ENCODE results near the gene GLRX.

Gene GLRX

DNA sequence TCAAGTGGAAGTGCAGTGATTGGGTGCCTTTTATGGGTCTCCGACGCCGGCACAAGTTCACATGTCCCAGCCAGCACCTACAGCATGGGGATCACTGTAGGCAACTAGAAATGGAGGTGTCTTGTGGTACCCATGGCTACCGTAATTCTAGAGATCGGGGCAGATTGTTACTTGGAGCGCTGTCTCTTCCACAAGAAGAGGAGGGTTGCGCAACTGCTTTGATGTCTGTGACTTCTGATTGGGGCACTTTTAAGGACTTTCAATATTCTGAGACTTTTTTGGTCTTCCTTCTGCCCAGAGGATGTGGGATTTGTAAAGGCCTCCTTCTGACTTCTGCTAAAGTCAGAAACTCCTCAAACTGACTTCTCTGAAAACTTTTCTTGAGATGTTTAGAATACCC lies 41.9 kb downstream of the GLRX start:
- DNase-seq (ENCODE audit: low read depth) = no peak

GRCh38 chr5:95779611-95780010 lies 42.9 kb downstream of the GLRX start:
- DNase-seq (ENCODE audit: low read depth) = no peak

DNA sequence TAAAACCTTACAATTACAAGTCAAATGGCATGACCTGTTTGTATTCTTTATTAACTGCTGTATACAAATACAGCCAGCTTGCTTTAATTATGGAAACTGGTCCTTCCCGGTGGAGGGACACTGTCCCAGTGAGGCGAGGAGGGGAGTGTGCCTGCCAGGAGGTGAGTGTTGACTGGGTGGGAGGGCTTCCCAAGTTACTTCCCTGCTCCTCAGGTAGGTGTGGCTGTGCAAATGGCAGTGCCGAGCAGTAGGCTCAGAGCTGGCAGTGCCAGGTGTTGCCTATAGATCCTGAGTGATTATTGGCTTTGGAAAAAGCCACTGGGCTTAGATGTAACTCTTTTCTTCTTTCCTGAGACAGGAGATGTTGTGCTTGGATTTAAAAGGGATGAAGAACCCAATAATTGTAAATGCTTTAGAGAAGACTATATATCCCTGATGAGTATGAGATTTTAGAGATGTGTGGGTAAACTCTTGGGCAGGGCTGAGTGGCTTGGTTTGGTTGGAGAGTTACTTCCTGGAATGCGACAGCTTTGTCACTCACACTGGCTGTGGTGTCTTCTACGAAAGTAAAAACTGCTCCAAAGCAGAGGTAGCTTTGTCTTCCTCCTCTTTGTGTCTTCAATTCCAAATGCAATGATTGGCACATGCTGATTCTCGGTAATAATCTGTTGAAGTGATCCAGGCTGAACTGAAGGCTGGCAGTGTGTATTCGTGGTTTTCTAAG lies 43.7 kb downstream of the GLRX start:
- no peak for DNase-seq (ENCODE audit: low read depth)

- no peak for DNase-seq (ENCODE audit: low read depth)
Observed at GRCh38 chr5:95777441-95777840, 45.1 kb downstream of the GLRX start.

GRCh38 chr5:95773335-95774059 lies 49.0 kb downstream of the GLRX start:
- DNase-seq (ENCODE audit: low read depth) = no peak

DNA sequence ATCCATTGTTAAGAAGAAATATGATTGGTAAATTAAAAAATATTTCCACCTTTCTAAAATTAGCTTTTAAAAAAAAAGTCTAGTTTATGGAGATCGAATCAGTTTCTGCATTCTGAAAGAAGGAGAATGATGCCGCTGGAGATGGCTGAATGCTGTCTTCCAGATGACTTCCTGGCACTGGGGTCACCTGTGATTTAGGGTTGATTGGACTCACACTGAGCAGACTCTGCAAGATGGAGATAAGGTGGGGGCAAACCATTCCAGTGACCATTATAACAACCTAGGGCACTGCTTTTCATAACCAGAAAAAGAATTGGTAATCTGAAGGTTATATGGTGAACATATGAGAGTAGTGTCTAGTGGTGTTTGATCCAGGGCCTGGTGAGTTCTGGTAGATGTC lies 50.6 kb downstream of the GLRX start:
- DNase-seq (ENCODE audit: low read depth) = no peak

DNA sequence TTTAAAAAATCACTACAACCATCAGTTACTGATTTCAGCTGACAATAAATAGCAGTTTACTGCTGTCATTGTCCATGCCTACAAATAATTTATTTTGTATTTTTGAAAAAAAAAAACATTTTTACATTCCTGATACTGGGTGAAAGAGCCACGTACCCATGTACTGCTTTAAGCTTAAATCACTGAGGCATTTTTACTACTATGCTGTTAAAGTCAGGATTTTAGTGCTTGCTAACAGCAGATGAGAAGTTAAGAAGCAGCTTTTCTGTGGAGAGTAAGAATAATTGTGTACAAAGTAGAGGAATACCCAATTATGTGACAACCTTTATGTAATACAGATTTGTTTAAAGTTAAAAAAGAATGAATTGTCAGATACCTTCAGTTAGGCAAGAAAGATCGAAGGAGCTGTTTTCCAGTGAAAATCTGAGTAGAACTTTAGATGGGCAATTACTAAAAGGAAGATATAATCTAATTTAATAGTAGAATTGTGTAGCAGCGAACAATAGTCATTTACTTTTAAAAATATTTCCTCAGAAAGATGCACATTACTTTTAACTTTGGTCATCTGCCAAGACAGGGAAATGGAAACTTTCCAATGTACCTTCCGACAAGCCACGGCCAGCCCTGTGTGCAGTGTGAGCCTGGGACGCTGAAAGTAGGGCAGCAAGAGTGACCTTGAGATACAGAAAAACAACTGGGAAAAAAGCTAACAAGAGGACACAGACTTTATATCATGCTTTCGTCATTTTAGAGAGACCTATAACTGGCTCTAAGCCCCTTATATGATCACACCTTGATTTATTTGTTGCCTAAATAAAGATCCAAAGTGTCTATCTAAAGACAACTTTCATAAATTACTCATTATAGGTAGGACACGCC lies 51.5 kb downstream of the GLRX start:
- DNase-seq (ENCODE audit: low read depth) = no peak

DNA sequence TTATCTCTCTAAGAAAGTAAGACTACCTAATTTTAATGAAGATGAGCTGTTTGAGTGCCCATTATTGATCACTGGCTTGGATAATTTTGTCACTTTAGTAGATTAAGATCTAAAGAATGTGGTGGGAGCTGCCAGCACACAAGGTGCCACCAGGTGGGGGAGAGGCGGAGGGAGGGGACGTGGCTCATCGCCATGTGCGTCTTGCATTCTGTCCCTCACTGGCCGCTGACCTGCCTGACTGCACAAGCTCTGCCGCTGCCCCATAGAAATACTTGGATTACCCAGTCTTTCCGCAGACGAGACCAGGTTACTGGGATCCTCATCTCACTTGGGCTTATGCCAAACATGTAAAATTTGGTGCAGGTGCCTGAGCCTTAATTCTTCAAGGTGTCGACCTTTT lies 53.8 kb downstream of the GLRX start:
- no peak for DNase-seq (ENCODE audit: low read depth)

GRCh38 chr5:95763941-95764340 lies 58.6 kb downstream of the GLRX start:
- DNase-seq (ENCODE audit: low read depth) = no peak
